BJ (cell line): ENCODE results near the gene RPSA. TPM values are rescaled to one million over a fixed set of nuclear protein-coding genes. Genes with fewer than 3 reads are reported as not detected.
A peak's percentile ranks its signal among the peaks of the same experiment; 100 is the strongest.

Experiments used
- CTCF ChIA-PET: fragments of 350-600 bp; formaldehyde crosslinking; extraction: SDS; loops from one replicate; lab custom pipeline; 2021; ENCODE audit warnings: antibody characterized with exemption, inconsistent platforms; lab: Yijun Ruan, JAX
- POLR2A ChIA-PET: fragments of 300-600 bp; sonication (Branson Sonifier 250); formaldehyde crosslinking; extraction: SDS; loops from one replicate; lab custom pipeline; 2021; ENCODE audit warnings: antibody characterized with exemption; lab: Charles Lee
- DNase-seq: peaks from one replicate; pipeline ENCODE4 v3.0.0-alpha.2; 2011; ENCODE audit warnings: low read depth
- H3K27me3 ChIP-seq: 2 replicates; pipeline ENCODE4 v1.6.0; 2011; ENCODE audit warnings: low read length; ENCODE audit not compliant: control insufficient read depth, insufficient read depth
- H3K36me3 ChIP-seq: 2 replicates; pipeline ENCODE4 v1.5.1; 2011; ENCODE audit warnings: low read length; ENCODE audit not compliant: control insufficient read depth, insufficient read depth
- H3K4me3 ChIP-seq: 2 replicates; pipeline ENCODE4 v1.5.1; 2011; ENCODE audit warnings: low read depth, mild to moderate bottlenecking, control low read depth, low read length
- CTCF ChIP-seq: IDR thresholded peaks from 2 replicates; pipeline ENCODE4 v1.5.1; 2011; ENCODE audit warnings: low read depth, mild to moderate bottlenecking, control low read depth, inconsistent platforms, low read length, moderate library complexity; ENCODE audit not compliant: insufficient read depth
- polyA plus RNA-seq: library from polyadenylated mRNA; depleted of rRNA; stranded (reverse); fragments of >200 nt; gene quantifications from 2 replicates; pipeline ENCODE4 v1.2.3, GENCODE V29; 2011

The RPSA gene
- polyA plus RNA-seq, 1 experiment: 4,053 TPM

- Histone ChIP-seq H3K4me3 (no peak overlapping the region), H3K27me3 (no peaks in the 10 kb centered on the region), H3K36me3 (no peaks in the 10 kb centered on the region)
- DNase-seq: no peak
- no peak for TF ChIP-seq CTCF
- CTCF ChIA-PET: no interaction called here
- POLR2A ChIA-PET: no interaction called here
These were observed 25.1 kb upstream of the RPSA start for GRCh38 chr3:39381432-39381831.

- CTCF ChIA-PET: no interaction called here
- POLR2A ChIA-PET: no interaction called here
- Histone ChIP-seq H3K36me3 (no peaks in the 10 kb centered on the region), H3K4me3 (peak within 1 kb of the TSS; percentile 63), H3K27me3 (no peaks in the 10 kb centered on the region)
- DNase-seq: peak; percentile 32
- TF ChIP-seq CTCF: peak; percentile 52
These were observed 23.3 kb upstream of the RPSA start, which contains the start of gene SLC25A38 for GRCh38 chr3:39383045-39383880. SLC25A38 (plus strand) TSS chr3:39383370; CDS start chr3:39383725, 355 bp downstream.

GRCh38 chr3:39383881-39384664 lies 22.4 kb upstream of the RPSA start:
- H3K4me3 ChIP-seq: peak overlapping the region; percentile 63
- peak; percentile 48 for DNase-seq
- ChIA-PET CTCF (no interaction called here), POLR2A (interaction anchor here (0.6 kb wide), 1 partner anchor 217 kb away, joined by 3 read pairs; no protein-coding TSS in a partner anchor)
- H3K36me3 ChIP-seq: no peaks in the 10 kb centered on the region
- peak; percentile 4; the same call in 1 of the 2 replicates for TF ChIP-seq CTCF
- no peaks in the 10 kb centered on the region for H3K27me3 ChIP-seq

- H3K4me3 ChIP-seq: peak overlapping the region; percentile 63
- no peaks in the 10 kb centered on the region for H3K27me3 ChIP-seq
- no peaks in the 10 kb centered on the region; the same call in 1 of the 2 replicates for H3K36me3 ChIP-seq
- ChIA-PET CTCF (interaction anchor here (0.6 kb wide), 1 partner anchor 595 kb away, joined by 3 read pairs; no protein-coding TSS in a partner anchor), POLR2A (no interaction called here)
- TF ChIP-seq CTCF: no peak
- no peak for DNase-seq
These were observed 21.9 kb upstream of the RPSA start for GRCh38 chr3:39384665-39385000.

GRCh38 chr3:39385456-39386090 lies 20.9 kb upstream of the RPSA start:
- DNase-seq: no peak
- Histone ChIP-seq H3K36me3 (peaks cover 3% of the 10 kb centered on the region), H3K4me3 (no peak overlapping the region), H3K27me3 (no peaks in the 10 kb centered on the region)
- POLR2A ChIA-PET: no interaction called here
- CTCF ChIA-PET: interaction anchor here (0.6 to 1.2 kb wide), 3 partner anchors 10 to 594 kb away, joined by 3 read pairs; no protein-coding TSS in a partner anchor
- no peak for TF ChIP-seq CTCF
